Muscle layer of colon (tissue), 2 donors: ENCODE data around the gene AK9.
"Not testable (repeated sequence)": the region's sequence is repeated elsewhere in the genome, so short reads cannot be mapped to it uniquely, and the experiment has no call there.

Experiments used
- H3K27ac ChIP-seq: one replicate; pipeline ENCODE4 v1.7.0; 2013; ENCODE audit warnings: low read depth, mild to moderate bottlenecking, low read length, moderate library complexity
- H3K27me3 ChIP-seq, 2 donors: one replicate each; pipeline ENCODE4 v1.7.0; 2013; ENCODE audit warnings: low read length in 2 of 2, mild to moderate bottlenecking in 2 of 2; ENCODE audit not compliant: insufficient read depth in 2 of 2, control insufficient read depth in 1 of 2
- H3K36me3 ChIP-seq: one replicate; pipeline ENCODE4 v1.7.0; 2013; ENCODE audit warnings: mild to moderate bottlenecking, low read length; ENCODE audit not compliant: insufficient read depth
- H3K4me1 ChIP-seq: one replicate; pipeline ENCODE4 v1.7.0; 2013; ENCODE audit warnings: mild to moderate bottlenecking, low read length; ENCODE audit not compliant: insufficient read depth
- H3K4me3 ChIP-seq, 2 donors: one replicate each; pipeline ENCODE4 v1.7.0; 2013; ENCODE audit warnings: low read length in 2 of 2, low read depth in 1 of 2, mild to moderate bottlenecking in 1 of 2, moderate library complexity in 1 of 2
- H3K9ac ChIP-seq: one replicate; pipeline ENCODE4 v1.7.0; 2013; ENCODE audit warnings: low read length
- H3K9me3 ChIP-seq: one replicate; pipeline ENCODE4 v1.7.0; 2013; ENCODE audit warnings: mild to moderate bottlenecking, low read length
- donor health status: abdominal sarcoma.
- donor health status: Adenocarcinoma of cecum.

Gene AK9

GRCh38 chr6:109526905-109527628 lies 163.9 kb downstream of the AK9 start:
- no peaks in the 10 kb centered on the region for H3K4me1 ChIP-seq
- H3K9me3 ChIP-seq, result no peaks in the 10 kb centered on the region
- no peaks in the 10 kb centered on the region for H3K36me3 ChIP-seq
- no peak overlapping the region for H3K9ac ChIP-seq
- no peak overlapping the region for H3K27ac ChIP-seq
- no peak overlapping the region for H3K4me3 ChIP-seq
- H3K27me3 ChIP-seq, result no peaks in the 10 kb centered on the region

- Histone ChIP-seq H3K4me1 (no peaks in the 10 kb centered on the region), H3K9me3 (no peaks in the 10 kb centered on the region), H3K9ac (no peak overlapping the region), H3K4me3 (no peak overlapping the region), H3K27ac (no peak overlapping the region), H3K36me3 (no peaks in the 10 kb centered on the region), H3K27me3 (no peaks in the 10 kb centered on the region)
Measured at GRCh38 chr6:109524129-109524528, 166.9 kb downstream of the AK9 start.

- Histone ChIP-seq H3K9ac (no peak overlapping the region), H3K27ac (no peak overlapping the region), H3K36me3 (no peaks in the 10 kb centered on the region), H3K4me3 (no peak overlapping the region), H3K4me1 (no peaks in the 10 kb centered on the region), H3K27me3 (no peaks in the 10 kb centered on the region), H3K9me3 (no peaks in the 10 kb centered on the region)
Measured at GRCh38 chr6:109523478-109523877, 167.5 kb downstream of the AK9 start.

- Histone ChIP-seq H3K4me3 (no peak overlapping the region), H3K9ac (no peak overlapping the region), H3K27me3 (no peaks in the 10 kb centered on the region), H3K27ac (no peak overlapping the region), H3K4me1 (no peaks in the 10 kb centered on the region), H3K36me3 (no peaks in the 10 kb centered on the region), H3K9me3 (no peaks in the 10 kb centered on the region)
Measured at GRCh38 chr6:109521080-109521479, 169.9 kb downstream of the AK9 start.

GRCh38 chr6:109519647-109520046 lies 171.4 kb downstream of the AK9 start:
- not testable (repeated sequence) for H3K4me3 ChIP-seq, H3K9me3 ChIP-seq, H3K27ac ChIP-seq, H3K36me3 ChIP-seq, H3K4me1 ChIP-seq, H3K27me3 ChIP-seq, H3K9ac ChIP-seq

GRCh38 chr6:109516929-109517328 lies 174.1 kb downstream of the AK9 start:
- no peaks in the 10 kb centered on the region for H3K9me3 ChIP-seq
- no peak overlapping the region for H3K27ac ChIP-seq
- no peaks in the 10 kb centered on the region for H3K36me3 ChIP-seq
- H3K4me1 ChIP-seq, result no peaks in the 10 kb centered on the region
- no peak overlapping the region for H3K9ac ChIP-seq
- H3K4me3 ChIP-seq, result no peak overlapping the region
- no peaks in the 10 kb centered on the region for H3K27me3 ChIP-seq

GRCh38 chr6:109515781-109516409 lies 175.1 kb downstream of the AK9 start:
- H3K4me1 ChIP-seq, result no peaks in the 10 kb centered on the region
- H3K9me3 ChIP-seq, result no peaks in the 10 kb centered on the region
- H3K27me3 ChIP-seq, result no peaks in the 10 kb centered on the region
- no peaks in the 10 kb centered on the region for H3K36me3 ChIP-seq
- H3K9ac ChIP-seq, result no peak overlapping the region
- no peak overlapping the region for H3K4me3 ChIP-seq
- H3K27ac ChIP-seq, result no peak overlapping the region

- Histone ChIP-seq H3K9ac (no peak overlapping the region), H3K27ac (no peak overlapping the region), H3K36me3 (no peaks in the 10 kb centered on the region), H3K9me3 (no peaks in the 10 kb centered on the region), H3K4me1 (no peaks in the 10 kb centered on the region), H3K27me3 (no peaks in the 10 kb centered on the region), H3K4me3 (no peak overlapping the region)
Measured at GRCh38 chr6:109514946-109515345, 176.1 kb downstream of the AK9 start.

- Histone ChIP-seq H3K27ac (no peak overlapping the region), H3K4me1 (no peaks in the 10 kb centered on the region), H3K4me3 (no peak overlapping the region), H3K27me3 (no peaks in the 10 kb centered on the region), H3K9ac (no peak overlapping the region), H3K9me3 (no peaks in the 10 kb centered on the region), H3K36me3 (no peaks in the 10 kb centered on the region)
Measured at GRCh38 chr6:109513571-109514071, 177.4 kb downstream of the AK9 start.

- Histone ChIP-seq H3K9ac (no peak overlapping the region), H3K4me3 (no peak overlapping the region), H3K4me1 (no peaks in the 10 kb centered on the region), H3K27ac (no peak overlapping the region), H3K9me3 (no peaks in the 10 kb centered on the region), H3K36me3 (no peaks in the 10 kb centered on the region), H3K27me3 (no peaks in the 10 kb centered on the region)
Measured at GRCh38 chr6:109512271-109512817, 178.7 kb downstream of the AK9 start.

- Histone ChIP-seq H3K9me3 (no peaks in the 10 kb centered on the region), H3K27ac (no peak overlapping the region), H3K36me3 (no peaks in the 10 kb centered on the region), H3K4me3 (no peak overlapping the region), H3K27me3 (no peaks in the 10 kb centered on the region), H3K9ac (no peak overlapping the region), H3K4me1 (no peaks in the 10 kb centered on the region)
Measured at GRCh38 chr6:109511832-109512231, 179.2 kb downstream of the AK9 start.
